H1 (cell line): ENCODE results near the gene BCL11A. TPM values are rescaled to one million over a fixed set of nuclear protein-coding genes. Genes with fewer than 3 reads are reported as not detected.

ENCODE experiments used
- CTCF ChIA-PET: fragments of 300-600 bp; sonication (Branson Sonifier 250); formaldehyde crosslinking; loops from one replicate; lab custom pipeline; 2021; ENCODE audit not compliant: partially characterized antibody; lab: Charles Lee
- POLR2A ChIA-PET: fragments of 300-600 bp; sonication (Branson Sonifier 250); formaldehyde crosslinking; loops from one replicate; lab custom pipeline; 2021; ENCODE audit warnings: inconsistent platforms; ENCODE audit not compliant: partially characterized antibody; lab: Charles Lee
- DNase-seq, 2 experiments: peaks; one replicate each; pipeline versions ENCODE4 v3.0.0 to v3.0.0-alpha.2; 2010 to 2022; ENCODE audit warnings: low spot score in 2 of 2, low read depth in 1 of 2, mixed read lengths in 1 of 2
- FAIRE-seq: peaks from 2 replicates; lab custom pipeline; 2011; peaks lifted over from hg19 to GRCh38; lab: Jason Lieb, UNC
- H2AFZ ChIP-seq: 2 replicates; pipeline ENCODE4 v1.8.1; 2012; ENCODE audit warnings: low read length, inconsistent platforms
- H2AK5ac ChIP-seq: 2 replicates; pipeline ENCODE4 v1.6.1; 2013; ENCODE audit warnings: low read depth, low read length
- H2BK120ac ChIP-seq: replicated peaks from 2 replicates; pipeline ENCODE3; 2013; ENCODE audit warnings: low read depth, low read length, inconsistent platforms
- H2BK12ac ChIP-seq: 2 replicates; pipeline ENCODE4 v1.6.1; 2013; ENCODE audit warnings: low read depth, low read length
- H2BK15ac ChIP-seq: 2 replicates; pipeline ENCODE4 v1.6.1; 2013; ENCODE audit warnings: low read length
- H2BK20ac ChIP-seq: 2 replicates; pipeline ENCODE4 v1.6.1; 2013; ENCODE audit warnings: low read length
- H2BK5ac ChIP-seq: 2 replicates; pipeline ENCODE4 v1.6.1; 2013; ENCODE audit warnings: low read depth, low read length
- H3K14ac ChIP-seq: 2 replicates; pipeline ENCODE4 v1.6.1; 2013; ENCODE audit warnings: inconsistent platforms; ENCODE audit not compliant: insufficient read length
- H3K18ac ChIP-seq: 2 replicates; pipeline ENCODE4 v1.6.1; 2013; ENCODE audit warnings: low read length; ENCODE audit errors: extremely low read depth
- H3K23ac ChIP-seq: 2 replicates; pipeline ENCODE4 v1.6.1; 2013; ENCODE audit warnings: inconsistent platforms; ENCODE audit not compliant: insufficient read length
- H3K23me2 ChIP-seq: 2 replicates; pipeline ENCODE4 v1.6.1; 2013; ENCODE audit warnings: low read depth, low read length
- H3K27ac ChIP-seq: 2 replicates; pipeline ENCODE4 v1.6.1; 2011; ENCODE audit warnings: low read depth, low read length, inconsistent platforms
- H3K27me3 ChIP-seq, 4 experiments: replicated peaks in 1 of 4; 1 replicate in 1 of 4; 2 replicates in 3 of 4; pipeline versions ENCODE4 v1.6.1 to v1.8.1; 2011 to 2013; ENCODE audit warnings: low read length in 3 of 4, mild to moderate bottlenecking in 3 of 4, inconsistent platforms in 2 of 4, mixed read lengths in 2 of 4, moderate library complexity in 1 of 4; ENCODE audit not compliant: control insufficient read depth in 3 of 4, insufficient read depth in 3 of 4; ENCODE audit errors: extremely low read depth in 1 of 4
- H3K36me3 ChIP-seq, 4 experiments: 2 replicates each; pipeline versions ENCODE4 v1.6.1 to v1.8.1; 2011 to 2013; ENCODE audit warnings: mild to moderate bottlenecking in 4 of 4, low read length in 3 of 4, moderate library complexity in 2 of 4, control low read depth in 1 of 4, inconsistent platforms in 1 of 4; ENCODE audit not compliant: insufficient read depth in 4 of 4, control insufficient read depth in 2 of 4
- H3K4ac ChIP-seq: replicated peaks from 2 replicates; pipeline ENCODE3; 2013; ENCODE audit warnings: low read length, low read depth, mixed read lengths, inconsistent platforms; ENCODE audit not compliant: insufficient read length
- H3K4me1 ChIP-seq, 4 experiments: replicated peaks in 1 of 4; 1 replicate in 1 of 4; 2 replicates in 3 of 4; pipeline versions ENCODE4 v1.6.1 to v1.8.1; 2011 to 2013; ENCODE audit warnings: low read length in 3 of 4, inconsistent platforms in 2 of 4, mixed read lengths in 1 of 4; ENCODE audit not compliant: insufficient read depth in 4 of 4, control insufficient read depth in 3 of 4
- H3K4me2 ChIP-seq, 2 experiments: 2 replicates each; pipeline versions ENCODE4 v1.6.1 to v1.8.1; 2011 to 2013; ENCODE audit warnings: low read depth in 2 of 2, low read length in 2 of 2, control low read depth in 1 of 2, inconsistent platforms in 1 of 2, mild to moderate bottlenecking in 1 of 2; ENCODE audit not compliant: insufficient read depth in 1 of 2
- H3K4me3 ChIP-seq, 4 experiments: fragments of 200-600, 300-600 bp in 1 of 4; sonication (generic), shearing (Covaris generic), sonication (Bioruptor Twin) in 1 of 4; 2 replicates each; pipeline versions ENCODE4 v1.5.1 to v1.8.1; 2011 to 2016; ENCODE audit warnings: low read length in 4 of 4, low read depth in 3 of 4, control low read depth in 2 of 4, inconsistent platforms in 2 of 4, mild to moderate bottlenecking in 2 of 4, mixed read lengths in 1 of 4, moderate library complexity in 1 of 4; ENCODE audit not compliant: insufficient read depth in 2 of 4; ENCODE audit errors: extremely low read depth in 1 of 4
- H3K56ac ChIP-seq: replicated peaks from 2 replicates; pipeline ENCODE3; 2013; ENCODE audit warnings: low read depth, mild to moderate bottlenecking, mixed read lengths, low read length, inconsistent platforms; ENCODE audit not compliant: insufficient read length
- H3K79me1 ChIP-seq: 2 replicates; pipeline ENCODE4 v1.6.1; 2013; ENCODE audit warnings: low read depth, low read length, control low read depth
- H3K79me2 ChIP-seq, 2 experiments: 2 replicates each; pipeline versions ENCODE4 v1.6.1 to v1.8.1; 2012 to 2013; ENCODE audit warnings: low read length in 2 of 2, mild to moderate bottlenecking in 2 of 2, inconsistent platforms in 1 of 2; ENCODE audit not compliant: insufficient read depth in 2 of 2, control insufficient read depth in 1 of 2
- H3K9ac ChIP-seq, 4 experiments: replicated peaks in 1 of 4; 1 replicate in 1 of 4; 2 replicates in 3 of 4; pipeline versions ENCODE4 v1.6.1 to v1.8.1; 2011 to 2013; ENCODE audit warnings: low read depth in 3 of 4, low read length in 3 of 4, control low read depth in 2 of 4, mild to moderate bottlenecking in 2 of 4, moderate library complexity in 2 of 4, inconsistent platforms in 1 of 4; ENCODE audit errors: extremely low read depth in 1 of 4
- H3K9me3 ChIP-seq, 2 experiments: 2 replicates each; pipeline versions ENCODE4 v1.6.1 to v1.8.1; 2012 to 2013; ENCODE audit warnings: mild to moderate bottlenecking in 2 of 2, moderate library complexity in 2 of 2, control low read depth in 1 of 2, inconsistent platforms in 1 of 2, low read depth in 1 of 2, low read length in 1 of 2, mixed read lengths in 1 of 2; ENCODE audit not compliant: insufficient read depth in 2 of 2
- H4K20me1 ChIP-seq, 2 experiments: replicated peaks in 1 of 2; 2 replicates each; pipeline versions ENCODE3 to v1.8.1; 2011 to 2013; ENCODE audit warnings: inconsistent platforms in 2 of 2, low read length in 2 of 2, mild to moderate bottlenecking in 1 of 2; ENCODE audit not compliant: insufficient read depth in 2 of 2, control insufficient read depth in 1 of 2
- H4K5ac ChIP-seq: 2 replicates; pipeline ENCODE4 v1.6.1; 2013; ENCODE audit warnings: low read length, low read depth, mixed read lengths, inconsistent platforms; ENCODE audit not compliant: insufficient read length
- H4K8ac ChIP-seq: 2 replicates; pipeline ENCODE4 v1.8.0; 2013; ENCODE audit warnings: mild to moderate bottlenecking, moderate library complexity, low read length, inconsistent platforms; ENCODE audit not compliant: insufficient read depth; ENCODE audit errors: extremely low read depth
- H4K91ac ChIP-seq: replicated peaks from 2 replicates; pipeline ENCODE3; 2013; ENCODE audit warnings: low read length, mixed read lengths, inconsistent platforms; ENCODE audit not compliant: insufficient read length
- CHD1 ChIP-seq: IDR thresholded peaks from 2 replicates; pipeline ENCODE4 v1.6.1; 2012; ENCODE audit warnings: low read depth, low read length, improper control_type of control experiment
- CREB1 ChIP-seq: IDR thresholded peaks from 2 replicates; pipeline ENCODE4 v1.6.1; 2012; ENCODE audit warnings: inconsistent platforms
- GTF2F1 ChIP-seq: IDR thresholded peaks from 2 replicates; pipeline ENCODE4 v1.6.1; 2012; ENCODE audit warnings: low read depth, low read length, improper control_type of control experiment, borderline replicate concordance
- KDM1A ChIP-seq: fragments of 200-600, 300-600 bp; sonication (generic); IDR thresholded peaks from 2 replicates; pipeline ENCODE4 v1.7.1; 2016; ENCODE audit warnings: mild to moderate bottlenecking, low read length, borderline replicate concordance
- RBBP5 ChIP-seq: IDR thresholded peaks from 2 replicates; pipeline ENCODE4 v1.7.1; 2012; ENCODE audit warnings: low read depth, mild to moderate bottlenecking, inconsistent platforms, low read length, moderate library complexity, borderline replicate concordance
- SP4 ChIP-seq: IDR thresholded peaks from 2 replicates; pipeline ENCODE4 v1.6.1; 2012; ENCODE audit warnings: low read length, inconsistent platforms
- WGBS, 2 experiments: shearing (Covaris generic) in 1 of 2; methylation state at CpG; one replicate each; pipeline versions ENCODE4 v1.1.6 to v1.1.7; 2013 to 2015; ENCODE audit warnings: low lambda C conversion rate in 2 of 2, mixed read lengths in 2 of 2, inconsistent platforms in 1 of 2, low coverage in 1 of 2, missing lambda C conversion rate in 1 of 2; ENCODE audit not compliant: insufficient replicate concordance in 2 of 2, insufficient coverage in 1 of 2, insufficient read length in 1 of 2; ENCODE audit errors: extremely low coverage in 1 of 2, missing lambda C conversion rate in 1 of 2; 5-methylcytosine and 5-hydroxymethylcytosine counted together
- polyA plus RNA-seq, 7 experiments: library from polyadenylated mRNA; depleted of rRNA in 3 of 7; stranded (reverse) in 5 of 7; unstranded in 2 of 7; fragments of >200 nt in 5 of 7; fragments of 200-250 nt in 2 of 7; gene quantifications; 1 replicate in 5 of 7; 2 replicates in 1 of 7; 4 replicates in 1 of 7; pipeline versions ENCODE4 v1.2.1 to v1.2.3, GENCODE V29; 2011 to 2013; ENCODE audit warnings: missing spikeins in 2 of 7, mixed read lengths in 2 of 7
- total RNA-seq: library from RNA; stranded (reverse); fragmentation: NEBNext Ultra II Directional; extraction: Animal tissue kit (Norgen Biotek cat#: 25700); gene quantifications from 2 replicates; pipeline ENCODE4 v1.2.1, GENCODE V29; 2021
- TF ChIP-seq, protein P1 (sequence below): IDR thresholded peaks from 2 replicates; pipeline ENCODE4 v1.6.1; 2011; ENCODE audit warnings: low read depth, mild to moderate bottlenecking, low read length; ENCODE audit not compliant: insufficient read depth

BCL11A gene
- total and polyA plus RNA-seq, 2 of the 8 experiments (the other 6 are each of a cell fraction or from before 2014, with no cell fraction given): 11.9 to 59.3 TPM

DNA sequence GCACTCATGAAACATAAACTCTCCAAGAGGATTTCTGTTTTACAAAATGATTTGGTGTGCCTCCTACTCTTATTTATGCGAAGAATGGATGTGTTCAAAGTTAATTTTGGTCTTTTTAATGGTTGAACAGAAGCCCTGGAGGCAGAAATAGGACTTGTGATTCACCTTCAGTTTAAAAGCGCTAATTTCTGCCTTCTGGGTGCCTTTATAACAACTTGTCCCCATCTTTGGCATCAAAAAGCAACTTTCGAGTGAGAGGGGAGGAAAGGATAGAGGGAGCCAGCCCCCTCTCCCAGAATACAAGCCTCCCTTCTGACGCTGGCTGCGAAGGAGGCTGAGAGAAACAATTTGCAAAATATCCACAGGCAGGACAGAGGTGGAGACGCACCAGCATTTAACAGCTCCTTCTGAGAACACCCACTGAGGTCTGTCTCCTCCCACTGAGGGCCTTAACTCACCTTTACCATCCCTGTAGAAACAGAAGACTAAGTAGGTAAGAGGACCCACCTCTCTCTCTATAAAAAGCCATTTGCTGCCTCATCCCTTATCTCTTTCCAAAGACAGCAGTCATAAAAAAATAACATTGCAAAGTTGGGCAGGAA, 24.3 kb upstream of the BCL11A start:
- Histone ChIP-seq H3K18ac (no peak overlapping the region), H3K14ac (no peak overlapping the region), H3K23ac (no peak overlapping the region), H3K9ac (no peak overlapping the region), H4K20me1 (no peaks in the 10 kb centered on the region), H2BK20ac (no peak overlapping the region), H2BK5ac (no peak overlapping the region), H2AK5ac (no peak overlapping the region), H3K79me2 (no peaks in the 10 kb centered on the region), H2BK15ac (no peak overlapping the region), H4K8ac (no peak overlapping the region), H3K36me3 (no peaks in the 10 kb centered on the region), H4K5ac (no peak overlapping the region)
- DNase-seq: no peak
- TF ChIP-seq SP4: no peak
- TF ChIP-seq GTF2F1: no peak
- no peak for TF ChIP-seq KDM1A
- TF ChIP-seq CREB1: no peak
- TF ChIP-seq RBBP5: no peak
- no peak for TF ChIP-seq CHD1
- TF ChIP-seq, protein P1, sequence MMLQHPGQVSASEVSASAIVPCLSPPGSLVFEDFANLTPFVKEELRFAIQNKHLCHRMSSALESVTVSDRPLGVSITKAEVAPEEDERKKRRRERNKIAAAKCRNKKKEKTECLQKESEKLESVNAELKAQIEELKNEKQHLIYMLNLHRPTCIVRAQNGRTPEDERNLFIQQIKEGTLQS: no peak
- TF ChIP-seq, all 59 proteins: peak for 0
- Histone ChIP-seq H2BK120ac (no peak overlapping the region), H4K91ac (no peak overlapping the region), H3K4ac (no peak overlapping the region), H3K4me2 (no peak overlapping the region), H2AFZ (peak overlapping the region; percentile 26; the same call in 1 of the 2 replicates), H3K4me3 (no peak overlapping the region), H3K27ac (no peak overlapping the region), H3K79me1 (no peaks in the 10 kb centered on the region), H3K4me1 (peaks cover 0 to 3% (median 0%) of the 10 kb centered on the region in 4 experiments; a peak in 2 of 7 replicates), H2BK12ac (no peak overlapping the region), H3K27me3 (peaks cover 1 to 12% (median 10%) of the 10 kb centered on the region in 4 experiments; a peak in 6 of 7 replicates), H3K56ac (no peak overlapping the region), H3K23me2 (no peaks in the 10 kb centered on the region; the same call in 1 of the 2 replicates), H3K9me3 (no peaks in the 10 kb centered on the region)
- ChIA-PET POLR2A (no interaction called here), CTCF (interaction anchor here (0.6 to 16.0 kb wide), 3 partner anchors 14 to 1306 kb away, joined by 4 to 240 read pairs (median 9); no protein-coding TSS in a partner anchor)
- no peak for FAIRE-seq
- 39% methylated on average over 6 of the region's 6 CpGs; no CpG with 5 or more reads in 1 of the 2 experiments for WGBS, 2 experiments
